Stomach (tissue), 9 donors: Measurements from ENCODE around the gene AGAP2. TPM values are rescaled to one million over a fixed set of nuclear protein-coding genes. Genes with fewer than 3 reads are reported as not detected.
"Not testable (repeated sequence)": the region's sequence is repeated elsewhere in the genome, so short reads cannot be mapped to it uniquely, and the experiment has no call there.

ENCODE experiments used
- DNase-seq, 2 donors: peaks; one replicate each; pipeline versions ENCODE4 v3.0.0 to v3.0.0-alpha.2; 2013 to 2019
- H3K27ac ChIP-seq, 5 donors: fragments of 200-600 bp in 4 of 5; sonication (generic) in 4 of 5; one replicate each; pipeline ENCODE4 v1.5.1; 2013 to 2019; ENCODE audit warnings: mild to moderate bottlenecking in 1 of 5, moderate library complexity in 1 of 5
- H3K27me3 ChIP-seq, 3 donors: fragments of 200-600 bp; sonication (generic); one replicate each; pipeline ENCODE4 v1.5.1; 2017 to 2019; ENCODE audit warnings: mixed run types in 1 of 3
- H3K36me3 ChIP-seq, 4 donors: fragments of 200-600 bp; sonication (generic); 1 replicate in 3 of 4; 2 replicates in 1 of 4; pipeline ENCODE4 v1.5.1; 2016 to 2019
- H3K4me1 ChIP-seq, 4 donors: fragments of 200-600 bp; sonication (generic); one replicate each; pipeline ENCODE4 v1.5.1; 2016 to 2019
- H3K4me3 ChIP-seq, 4 donors: fragments of 200-600 bp; sonication (generic) in 3 of 4; one replicate each; pipeline ENCODE4 v1.5.1; 2016 to 2019; ENCODE audit warnings: mild to moderate bottlenecking in 1 of 4
- H3K9me3 ChIP-seq, 4 donors: fragments of 200-600 bp; sonication (generic); one replicate each; pipeline ENCODE4 v1.5.1; 2016 to 2019
- EP300 ChIP-seq: sonication (generic); formaldehyde crosslinking; IDR thresholded peaks from one replicate; pipeline ENCODE4 v1.6.1; 2017; ENCODE audit warnings: antibody characterized with exemption
- POLR2A ChIP-seq, 4 donors: fragments of 450-650 bp; IDR thresholded peaks; one replicate each; pipeline ENCODE4 v1.6.1; 2016; ENCODE audit warnings: antibody characterized with exemption in 4 of 4, control low read depth in 2 of 4, mild to moderate bottlenecking in 1 of 4, moderate library complexity in 1 of 4
- POLR2AphosphoS5 ChIP-seq, 3 donors: sonication (generic); formaldehyde crosslinking; IDR thresholded peaks; one replicate each; pipeline ENCODE4 v1.6.1; 2016; ENCODE audit warnings: antibody characterized with exemption in 3 of 3
- WGBS, 5 donors: extraction: QIAGEN DNeasy Blood & Tissue Kit in 3 of 5; methylation state at CpG; one replicate each; pipeline versions ENCODE4 v1.1.5 to v1.1.7; 2013 to 2018; 5-methylcytosine and 5-hydroxymethylcytosine counted together
- intact Hi-C: fragments of 100-400 bp; cut with DNase I; formaldehyde crosslinking; loops from one replicate; pipeline ENCODE4 v1.15.1; 2023; ENCODE audit warnings: low total_unique reads
- polyA plus RNA-seq, 3 donors: library from polyadenylated mRNA; stranded (reverse); fragments of 200-250 nt; gene quantifications; one replicate each; pipeline ENCODE4 v1.2.3, GENCODE V29; 2013
- total RNA-seq, 5 donors: library from RNA; depleted of rRNA; stranded (reverse); fragments of >200 nt; gene quantifications; one replicate each; pipeline versions ENCODE4 v1.1.0 to v1.2.3, GENCODE V29; 2014 to 2016
- TF ChIP-seq, protein P1 (sequence below), 7 experiments: fragments of 450-650 bp in 4 of 7; fragments of 200-600 bp in 3 of 7; sonication (generic) in 3 of 7; IDR thresholded peaks; one replicate each; pipeline ENCODE4 v1.5.1; 2016 to 2019; ENCODE audit warnings: antibody characterized with exemption in 7 of 7, control low read depth in 2 of 7, mild to moderate bottlenecking in 1 of 7
- donor health status: healthy with polysubstance abuse.
- donor health status: Bipolar disorder and iron deficiency.
- donor health status: healthy.

AGAP2 gene
- total and polyA plus RNA-seq, 8 donors: under 0.01 to 5.7 (median 0.68) TPM; not detected in 1

DNA sequence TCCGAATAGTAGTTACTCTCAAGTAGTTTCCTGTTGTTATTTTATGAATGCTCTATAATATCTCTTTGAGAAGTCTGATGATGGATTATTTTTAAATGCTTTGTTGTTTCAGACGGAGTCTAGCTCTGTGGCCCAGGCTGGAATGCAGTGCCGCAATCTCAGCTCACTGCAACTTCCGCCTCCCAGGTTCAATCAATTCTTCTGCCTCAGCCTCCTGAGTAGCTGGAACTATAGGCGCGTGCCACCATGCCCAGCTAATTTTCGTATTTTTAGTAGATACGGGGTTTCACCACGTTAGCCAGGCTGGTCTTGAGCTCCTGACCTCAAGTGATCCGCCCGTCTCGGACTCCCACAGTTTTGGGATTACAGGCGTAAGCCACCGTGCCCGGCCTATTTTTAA is 46.0 kb downstream of the AGAP2 start:
- H3K4me1 ChIP-seq: peaks cover 7 to 22% (median 18%) of the 10 kb centered on the region in 4 donors
- intact Hi-C loops: no loop called here
- no peaks in the 10 kb centered on the region for H3K9me3 ChIP-seq
- no peak for DNase-seq
- 90 to 98% (median 94%) methylated on average over 15 of the region's 15 CpGs for WGBS, 5 donors
- TF ChIP-seq EP300 (no peak), POLR2AphosphoS5 (IDR thresholded peaks at IDR 0.05) (no peak), POLR2A (IDR thresholded peaks at IDR 0.05) (no peak)
- TF ChIP-seq, protein P1, sequence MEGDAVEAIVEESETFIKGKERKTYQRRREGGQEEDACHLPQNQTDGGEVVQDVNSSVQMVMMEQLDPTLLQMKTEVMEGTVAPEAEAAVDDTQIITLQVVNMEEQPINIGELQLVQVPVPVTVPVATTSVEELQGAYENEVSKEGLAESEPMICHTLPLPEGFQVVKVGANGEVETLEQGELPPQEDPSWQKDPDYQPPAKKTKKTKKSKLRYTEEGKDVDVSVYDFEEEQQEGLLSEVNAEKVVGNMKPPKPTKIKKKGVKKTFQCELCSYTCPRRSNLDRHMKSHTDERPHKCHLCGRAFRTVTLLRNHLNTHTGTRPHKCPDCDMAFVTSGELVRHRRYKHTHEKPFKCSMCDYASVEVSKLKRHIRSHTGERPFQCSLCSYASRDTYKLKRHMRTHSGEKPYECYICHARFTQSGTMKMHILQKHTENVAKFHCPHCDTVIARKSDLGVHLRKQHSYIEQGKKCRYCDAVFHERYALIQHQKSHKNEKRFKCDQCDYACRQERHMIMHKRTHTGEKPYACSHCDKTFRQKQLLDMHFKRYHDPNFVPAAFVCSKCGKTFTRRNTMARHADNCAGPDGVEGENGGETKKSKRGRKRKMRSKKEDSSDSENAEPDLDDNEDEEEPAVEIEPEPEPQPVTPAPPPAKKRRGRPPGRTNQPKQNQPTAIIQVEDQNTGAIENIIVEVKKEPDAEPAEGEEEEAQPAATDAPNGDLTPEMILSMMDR (IDR thresholded peaks at IDR 0.05): no peak
- peaks cover 18 to 21% (median 19%) of the 10 kb centered on the region in 4 donors for H3K36me3 ChIP-seq
- peaks cover 0 to 12% (median 0%) of the 10 kb centered on the region in 3 donors for H3K27me3 ChIP-seq
- H3K27ac ChIP-seq: no peak overlapping the region
- no peak overlapping the region for H3K4me3 ChIP-seq

DNA sequence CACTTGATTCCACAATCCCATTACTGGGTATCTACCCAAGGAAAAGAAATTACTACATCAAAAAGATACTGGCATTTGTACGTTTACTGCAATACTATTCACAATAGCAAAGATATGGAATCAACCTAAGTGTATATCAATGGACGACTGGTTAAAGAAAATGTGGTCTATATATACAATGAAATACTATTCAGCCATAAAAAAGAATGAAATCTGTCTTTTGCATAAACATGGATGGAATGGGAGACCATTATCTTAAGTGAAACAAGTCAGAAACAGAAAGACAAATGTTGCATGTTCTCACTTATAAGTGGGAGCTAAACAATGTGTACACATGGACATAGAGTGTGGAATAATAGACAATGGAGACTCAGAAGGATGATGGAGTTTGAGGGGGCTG is 49.6 kb downstream of the AGAP2 start:
- Histone ChIP-seq H3K27me3 (peaks cover 0 to 33% (median 0%) of the 10 kb centered on the region in 3 donors), H3K4me3 (no peak overlapping the region), H3K27ac (no peak overlapping the region), H3K36me3 (no peaks in the 10 kb centered on the region), H3K9me3 (no peaks in the 10 kb centered on the region), H3K4me1 (peaks cover 0 to 7% (median 5%) of the 10 kb centered on the region in 4 donors)
- WGBS, 5 donors: 49 to 69% (median 52%) methylated on average over 2 of the region's 2 CpGs
- intact Hi-C loops: loop anchor here (10.0 kb wide), 1 partner anchor 54 kb away; the partner anchor contains the start of gene B4GALNT1
- TF ChIP-seq POLR2A (IDR thresholded peaks at IDR 0.05) (no peak), EP300 (no peak), POLR2AphosphoS5 (IDR thresholded peaks at IDR 0.05) (no peak)
- TF ChIP-seq, protein P1 (IDR thresholded peaks at IDR 0.05): no peak
- DNase-seq: no peak

DNA sequence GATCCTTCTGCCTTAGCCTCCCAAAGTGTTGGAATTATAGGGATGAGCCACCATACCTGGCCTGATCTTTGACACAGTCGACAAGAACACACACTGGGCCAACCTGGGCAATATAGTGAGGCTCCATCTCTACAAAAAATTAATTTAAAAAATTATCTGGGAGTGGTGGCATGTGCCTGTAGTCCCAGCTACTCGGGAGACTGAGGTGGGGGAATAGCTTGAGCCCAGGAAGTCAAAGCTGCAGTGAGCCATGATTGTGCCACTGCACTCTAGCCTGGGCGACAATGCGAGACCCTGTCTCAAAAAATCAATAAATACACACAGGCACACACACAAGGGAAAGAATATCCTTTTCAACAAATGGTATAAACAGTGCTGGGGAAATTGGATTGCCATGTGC is 50.7 kb downstream of the AGAP2 start:
- no peak for DNase-seq
- Histone ChIP-seq H3K27ac (no peak overlapping the region), H3K9me3 (no peaks in the 10 kb centered on the region), H3K4me3 (no peak overlapping the region), H3K27me3 (peaks cover 0 to 33% (median 0%) of the 10 kb centered on the region in 3 donors), H3K4me1 (peaks cover 0 to under 1% (median 0%) of the 10 kb centered on the region in 4 donors), H3K36me3 (no peaks in the 10 kb centered on the region)
- TF ChIP-seq, protein P1 (IDR thresholded peaks at IDR 0.05): no peak
- TF ChIP-seq POLR2A (IDR thresholded peaks at IDR 0.05) (no peak), EP300 (no peak), POLR2AphosphoS5 (IDR thresholded peaks at IDR 0.05) (no peak)
- intact Hi-C loops: loop anchor here (10.0 kb wide), 1 partner anchor 53 kb away; the partner anchor contains the start of gene B4GALNT1
- 62 to 75% (median 67%) methylated on average over 4 of the region's 4 CpGs for WGBS, 5 donors

DNA sequence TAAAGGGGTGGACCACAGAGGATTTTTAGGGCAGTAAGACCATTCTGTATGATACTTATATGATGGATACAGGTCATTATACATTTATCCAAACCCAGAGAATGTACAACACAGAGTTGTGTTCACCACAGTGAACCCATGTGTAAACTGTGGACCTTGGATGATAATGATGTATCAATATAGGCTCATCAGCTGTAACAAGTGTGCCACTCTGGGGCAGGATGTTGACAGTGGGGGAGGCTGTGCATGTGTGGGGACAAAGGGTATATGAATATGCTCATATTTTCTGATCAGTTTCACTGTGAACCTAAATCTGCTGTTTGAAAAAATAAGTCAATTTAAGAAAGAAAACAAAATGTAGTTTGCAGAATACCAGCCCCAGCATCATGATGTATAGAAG is 58.8 kb downstream of the AGAP2 start:
- no peak for DNase-seq
- Histone ChIP-seq H3K36me3 (no peaks in the 10 kb centered on the region), H3K4me3 (no peak overlapping the region), H3K27me3 (peaks cover 0 to 5% (median 0%) of the 10 kb centered on the region in 3 donors), H3K9me3 (peaks cover 0 to 4% (median 2%) of the 10 kb centered on the region in 4 donors), H3K4me1 (no peaks in the 10 kb centered on the region), H3K27ac (no peak overlapping the region)
- TF ChIP-seq POLR2A (IDR thresholded peaks at IDR 0.05) (no peak), POLR2AphosphoS5 (IDR thresholded peaks at IDR 0.05) (no peak), EP300 (no peak)
- TF ChIP-seq, protein P1 (IDR thresholded peaks at IDR 0.05): no peak
- intact Hi-C loops: loop anchor here (10.0 kb wide), 1 partner anchor 45 kb away; the partner anchor contains the start of gene B4GALNT1

DNA sequence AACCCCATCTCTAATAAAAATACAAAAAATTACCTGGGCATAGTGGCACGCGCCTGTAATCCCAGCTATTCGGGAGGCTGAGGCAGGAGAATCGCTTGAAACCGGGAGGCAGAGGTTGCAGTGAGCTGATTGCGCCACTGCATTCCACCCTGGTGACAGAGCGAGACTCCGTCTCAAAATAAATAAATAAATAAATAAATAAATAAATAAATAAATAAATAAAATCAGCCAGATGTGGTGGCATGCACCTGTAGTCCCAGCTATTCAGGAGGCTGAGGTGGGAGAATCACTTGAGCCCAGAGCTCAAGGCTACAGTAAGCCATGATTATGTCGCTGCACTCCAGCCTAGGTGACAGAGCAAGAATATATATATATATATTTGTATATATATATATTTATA is 60.6 kb downstream of the AGAP2 start:
- whole genome bisulfite sequencing, 5 donors: 85 to 95% (median 92%) methylated on average over 9 of the region's 9 CpGs
- H3K4me1 ChIP-seq, H3K27me3 ChIP-seq, H3K36me3 ChIP-seq, H3K4me3 ChIP-seq, H3K27ac ChIP-seq, intact Hi-C loops, H3K9me3 ChIP-seq, DNase-seq: not testable (repeated sequence)
